HG02938 (cell line): Measurements from ENCODE around the gene CRLF2.
"Not testable (repeated sequence)": the region's sequence is repeated elsewhere in the genome, so short reads cannot be mapped to it uniquely, and the experiment has no call there.

ENCODE experiments used
- ATAC-seq: cut with Tn5 transposase; IDR thresholded peaks from one replicate; pipeline ENCODE4 v1.9.1; 2021; ENCODE audit warnings: mild to moderate bottlenecking, moderate library complexity; ENCODE audit not compliant: unreplicated experiment

The CRLF2 gene

GRCh38 chrX:1212532-1212931 is at the start of gene CRLF2:
Gene CRLF2 (minus strand): TSS chrX:1212649. CDS start chrX:1212634, 15 bp downstream.
- peak; percentile 59 for ATAC-seq

- not testable (repeated sequence) for ATAC-seq
Measured at GRCh38 chrX:1261771-1262170, 49.3 kb upstream of the CRLF2 start.

GRCh38 chrX:1261285-1261684 is 48.8 kb upstream of the CRLF2 start:
- ATAC-seq = no peak

GRCh38 chrX:1252861-1253260 is 40.4 kb upstream of the CRLF2 start:
- ATAC-seq = no peak

GRCh38 chrX:1249101-1249887 is 36.8 kb upstream of the CRLF2 start:
- no peak for ATAC-seq

- ATAC-seq = no peak
Measured at GRCh38 chrX:1248331-1249061, 36.0 kb upstream of the CRLF2 start.

GRCh38 chrX:1246816-1247215 is 34.4 kb upstream of the CRLF2 start:
- ATAC-seq = peak; percentile 63

GRCh38 chrX:1244164-1245076 is 32.0 kb upstream of the CRLF2 start:
- ATAC-seq = no peak

GRCh38 chrX:1242891-1243402 is 30.5 kb upstream of the CRLF2 start:
- no peak for ATAC-seq

- not testable (repeated sequence) for ATAC-seq
Measured at GRCh38 chrX:1240551-1240950, 28.1 kb upstream of the CRLF2 start.

GRCh38 chrX:1239681-1240142 is 27.3 kb upstream of the CRLF2 start:
- ATAC-seq = no peak

GRCh38 chrX:1231850-1232465 is 19.5 kb upstream of the CRLF2 start:
- no peak for ATAC-seq

GRCh38 chrX:1228101-1228500 is 15.7 kb upstream of the CRLF2 start:
- ATAC-seq = not testable (repeated sequence)

- ATAC-seq = no peak
Measured at GRCh38 chrX:1226249-1226648, 13.8 kb upstream of the CRLF2 start.

GRCh38 chrX:1224954-1225353 is 12.5 kb upstream of the CRLF2 start:
- no peak for ATAC-seq

- no peak for ATAC-seq
Measured at GRCh38 chrX:1223242-1223600, 10.8 kb upstream of the CRLF2 start.

GRCh38 chrX:1222531-1223241 is 10.2 kb upstream of the CRLF2 start:
- no peak for ATAC-seq

- no peak for ATAC-seq
Measured at GRCh38 chrX:1221296-1221845, 8.9 kb upstream of the CRLF2 start.

- ATAC-seq = no peak
Measured at GRCh38 chrX:1218286-1218685, 5.8 kb upstream of the CRLF2 start.
